ENCODE measurements around the gene PRMT2. TPM values are rescaled to one million over a fixed set of nuclear protein-coding genes. Genes with fewer than 3 reads are reported as not detected.
"Not testable (repeated sequence)": the region's sequence is repeated elsewhere in the genome, so short reads cannot be mapped to it uniquely, and the experiment has no call there.

Gene PRMT2
- total RNA-seq, 1 experiment from 2014 or later: 53.7 TPM

DNA sequence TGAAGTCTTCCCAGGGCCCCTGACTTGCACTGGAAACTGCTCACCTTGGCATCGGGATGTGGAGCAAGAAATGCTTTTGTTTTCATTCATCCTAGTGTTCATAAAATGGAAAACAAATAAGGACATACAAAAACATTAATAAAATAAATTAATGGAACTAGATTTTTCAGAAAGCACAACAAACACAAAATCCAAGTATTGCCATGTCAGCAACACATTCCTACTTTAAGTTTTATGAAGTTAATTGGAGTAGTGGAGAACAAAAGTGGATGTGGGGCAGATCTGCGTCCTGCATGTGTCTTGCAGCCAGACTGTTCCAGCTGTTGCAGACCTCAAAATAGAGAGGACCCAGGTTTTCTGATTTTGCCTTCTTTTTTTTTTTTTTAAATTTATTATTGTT, 32.9 kb downstream of the PRMT2 start:
- Mint-ChIP-seq H3K4me3 (peak overlapping the region; percentile 81), H3K27ac (no peak overlapping the region), H3K4me1 (peaks cover 16% of the 10 kb centered on the region), H3K27me3 (ENCODE audit: low read depth) (peaks cover 35% of the 10 kb centered on the region), H3K9me3 (no peaks in the 10 kb centered on the region), H3K36me3 (peaks cover 3% of the 10 kb centered on the region; the same call in 1 of the 2 replicates)
- TF ChIP-seq ZNF219 (CRISPR knock-in tag; IDR thresholded peaks at IDR 0.05; ENCODE audit: borderline replicate concordance): no peak
- TF ChIP-seq, protein P1, sequence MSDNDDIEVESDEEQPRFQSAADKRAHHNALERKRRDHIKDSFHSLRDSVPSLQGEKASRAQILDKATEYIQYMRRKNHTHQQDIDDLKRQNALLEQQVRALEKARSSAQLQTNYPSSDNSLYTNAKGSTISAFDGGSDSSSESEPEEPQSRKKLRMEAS (CRISPR knock-in tag; IDR thresholded peaks at IDR 0.05): no peak
- TF ChIP-seq, protein P2, sequence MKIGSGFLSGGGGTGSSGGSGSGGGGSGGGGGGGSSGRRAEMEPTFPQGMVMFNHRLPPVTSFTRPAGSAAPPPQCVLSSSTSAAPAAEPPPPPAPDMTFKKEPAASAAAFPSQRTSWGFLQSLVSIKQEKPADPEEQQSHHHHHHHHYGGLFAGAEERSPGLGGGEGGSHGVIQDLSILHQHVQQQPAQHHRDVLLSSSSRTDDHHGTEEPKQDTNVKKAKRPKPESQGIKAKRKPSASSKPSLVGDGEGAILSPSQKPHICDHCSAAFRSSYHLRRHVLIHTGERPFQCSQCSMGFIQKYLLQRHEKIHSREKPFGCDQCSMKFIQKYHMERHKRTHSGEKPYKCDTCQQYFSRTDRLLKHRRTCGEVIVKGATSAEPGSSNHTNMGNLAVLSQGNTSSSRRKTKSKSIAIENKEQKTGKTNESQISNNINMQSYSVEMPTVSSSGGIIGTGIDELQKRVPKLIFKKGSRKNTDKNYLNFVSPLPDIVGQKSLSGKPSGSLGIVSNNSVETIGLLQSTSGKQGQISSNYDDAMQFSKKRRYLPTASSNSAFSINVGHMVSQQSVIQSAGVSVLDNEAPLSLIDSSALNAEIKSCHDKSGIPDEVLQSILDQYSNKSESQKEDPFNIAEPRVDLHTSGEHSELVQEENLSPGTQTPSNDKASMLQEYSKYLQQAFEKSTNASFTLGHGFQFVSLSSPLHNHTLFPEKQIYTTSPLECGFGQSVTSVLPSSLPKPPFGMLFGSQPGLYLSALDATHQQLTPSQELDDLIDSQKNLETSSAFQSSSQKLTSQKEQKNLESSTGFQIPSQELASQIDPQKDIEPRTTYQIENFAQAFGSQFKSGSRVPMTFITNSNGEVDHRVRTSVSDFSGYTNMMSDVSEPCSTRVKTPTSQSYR (CRISPR knock-in tag; IDR thresholded peaks at IDR 0.05): no peak
- TF ChIP-seq SMAD3 (CRISPR knock-in tag; IDR thresholded peaks at IDR 0.05; ENCODE audit: borderline replicate concordance): no peak
- TF ChIP-seq, protein P3, sequence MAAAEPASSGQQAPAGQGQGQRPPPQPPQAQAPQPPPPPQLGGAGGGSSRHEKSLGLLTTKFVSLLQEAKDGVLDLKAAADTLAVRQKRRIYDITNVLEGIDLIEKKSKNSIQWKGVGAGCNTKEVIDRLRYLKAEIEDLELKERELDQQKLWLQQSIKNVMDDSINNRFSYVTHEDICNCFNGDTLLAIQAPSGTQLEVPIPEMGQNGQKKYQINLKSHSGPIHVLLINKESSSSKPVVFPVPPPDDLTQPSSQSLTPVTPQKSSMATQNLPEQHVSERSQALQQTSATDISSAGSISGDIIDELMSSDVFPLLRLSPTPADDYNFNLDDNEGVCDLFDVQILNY (CRISPR knock-in tag; IDR thresholded peaks at IDR 0.05): no peak
- TF ChIP-seq, protein P4, sequence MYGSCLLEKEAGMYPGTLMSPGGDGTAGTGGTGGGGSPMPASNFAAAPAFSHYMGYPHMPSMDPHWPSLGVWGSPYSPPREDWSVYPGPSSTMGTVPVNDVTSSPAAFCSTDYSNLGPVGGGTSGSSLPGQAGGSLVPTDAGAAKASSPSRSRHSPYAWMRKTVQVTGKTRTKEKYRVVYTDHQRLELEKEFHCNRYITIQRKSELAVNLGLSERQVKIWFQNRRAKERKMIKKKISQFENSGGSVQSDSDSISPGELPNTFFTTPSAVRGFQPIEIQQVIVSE (CRISPR knock-in tag; IDR thresholded peaks at IDR 0.05; ENCODE audit: borderline replicate concordance): no peak
- no peak for TF ChIP-seq NR1H2 (CRISPR knock-in tag; IDR thresholded peaks at IDR 0.05)
- TF ChIP-seq, protein P5, sequence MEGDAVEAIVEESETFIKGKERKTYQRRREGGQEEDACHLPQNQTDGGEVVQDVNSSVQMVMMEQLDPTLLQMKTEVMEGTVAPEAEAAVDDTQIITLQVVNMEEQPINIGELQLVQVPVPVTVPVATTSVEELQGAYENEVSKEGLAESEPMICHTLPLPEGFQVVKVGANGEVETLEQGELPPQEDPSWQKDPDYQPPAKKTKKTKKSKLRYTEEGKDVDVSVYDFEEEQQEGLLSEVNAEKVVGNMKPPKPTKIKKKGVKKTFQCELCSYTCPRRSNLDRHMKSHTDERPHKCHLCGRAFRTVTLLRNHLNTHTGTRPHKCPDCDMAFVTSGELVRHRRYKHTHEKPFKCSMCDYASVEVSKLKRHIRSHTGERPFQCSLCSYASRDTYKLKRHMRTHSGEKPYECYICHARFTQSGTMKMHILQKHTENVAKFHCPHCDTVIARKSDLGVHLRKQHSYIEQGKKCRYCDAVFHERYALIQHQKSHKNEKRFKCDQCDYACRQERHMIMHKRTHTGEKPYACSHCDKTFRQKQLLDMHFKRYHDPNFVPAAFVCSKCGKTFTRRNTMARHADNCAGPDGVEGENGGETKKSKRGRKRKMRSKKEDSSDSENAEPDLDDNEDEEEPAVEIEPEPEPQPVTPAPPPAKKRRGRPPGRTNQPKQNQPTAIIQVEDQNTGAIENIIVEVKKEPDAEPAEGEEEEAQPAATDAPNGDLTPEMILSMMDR (IDR thresholded peaks at IDR 0.05): no peak
- TF ChIP-seq, protein P6, sequence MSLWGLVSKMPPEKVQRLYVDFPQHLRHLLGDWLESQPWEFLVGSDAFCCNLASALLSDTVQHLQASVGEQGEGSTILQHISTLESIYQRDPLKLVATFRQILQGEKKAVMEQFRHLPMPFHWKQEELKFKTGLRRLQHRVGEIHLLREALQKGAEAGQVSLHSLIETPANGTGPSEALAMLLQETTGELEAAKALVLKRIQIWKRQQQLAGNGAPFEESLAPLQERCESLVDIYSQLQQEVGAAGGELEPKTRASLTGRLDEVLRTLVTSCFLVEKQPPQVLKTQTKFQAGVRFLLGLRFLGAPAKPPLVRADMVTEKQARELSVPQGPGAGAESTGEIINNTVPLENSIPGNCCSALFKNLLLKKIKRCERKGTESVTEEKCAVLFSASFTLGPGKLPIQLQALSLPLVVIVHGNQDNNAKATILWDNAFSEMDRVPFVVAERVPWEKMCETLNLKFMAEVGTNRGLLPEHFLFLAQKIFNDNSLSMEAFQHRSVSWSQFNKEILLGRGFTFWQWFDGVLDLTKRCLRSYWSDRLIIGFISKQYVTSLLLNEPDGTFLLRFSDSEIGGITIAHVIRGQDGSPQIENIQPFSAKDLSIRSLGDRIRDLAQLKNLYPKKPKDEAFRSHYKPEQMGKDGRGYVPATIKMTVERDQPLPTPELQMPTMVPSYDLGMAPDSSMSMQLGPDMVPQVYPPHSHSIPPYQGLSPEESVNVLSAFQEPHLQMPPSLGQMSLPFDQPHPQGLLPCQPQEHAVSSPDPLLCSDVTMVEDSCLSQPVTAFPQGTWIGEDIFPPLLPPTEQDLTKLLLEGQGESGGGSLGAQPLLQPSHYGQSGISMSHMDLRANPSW (CRISPR knock-in tag; conservative IDR thresholded peaks at IDR 0.05; ENCODE audit: low read depth): no peak
- no peak for TF ChIP-seq ZNF121 (CRISPR knock-in tag; IDR thresholded peaks at IDR 0.05)
- TF ChIP-seq, protein P7, sequence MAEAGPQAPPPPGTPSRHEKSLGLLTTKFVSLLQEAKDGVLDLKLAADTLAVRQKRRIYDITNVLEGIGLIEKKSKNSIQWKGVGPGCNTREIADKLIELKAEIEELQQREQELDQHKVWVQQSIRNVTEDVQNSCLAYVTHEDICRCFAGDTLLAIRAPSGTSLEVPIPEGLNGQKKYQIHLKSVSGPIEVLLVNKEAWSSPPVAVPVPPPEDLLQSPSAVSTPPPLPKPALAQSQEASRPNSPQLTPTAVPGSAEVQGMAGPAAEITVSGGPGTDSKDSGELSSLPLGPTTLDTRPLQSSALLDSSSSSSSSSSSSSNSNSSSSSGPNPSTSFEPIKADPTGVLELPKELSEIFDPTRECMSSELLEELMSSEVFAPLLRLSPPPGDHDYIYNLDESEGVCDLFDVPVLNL (CRISPR knock-in tag; IDR thresholded peaks at IDR 0.05; ENCODE audit: borderline replicate concordance, low read depth): no peak
- TF ChIP-seq, protein P8, sequence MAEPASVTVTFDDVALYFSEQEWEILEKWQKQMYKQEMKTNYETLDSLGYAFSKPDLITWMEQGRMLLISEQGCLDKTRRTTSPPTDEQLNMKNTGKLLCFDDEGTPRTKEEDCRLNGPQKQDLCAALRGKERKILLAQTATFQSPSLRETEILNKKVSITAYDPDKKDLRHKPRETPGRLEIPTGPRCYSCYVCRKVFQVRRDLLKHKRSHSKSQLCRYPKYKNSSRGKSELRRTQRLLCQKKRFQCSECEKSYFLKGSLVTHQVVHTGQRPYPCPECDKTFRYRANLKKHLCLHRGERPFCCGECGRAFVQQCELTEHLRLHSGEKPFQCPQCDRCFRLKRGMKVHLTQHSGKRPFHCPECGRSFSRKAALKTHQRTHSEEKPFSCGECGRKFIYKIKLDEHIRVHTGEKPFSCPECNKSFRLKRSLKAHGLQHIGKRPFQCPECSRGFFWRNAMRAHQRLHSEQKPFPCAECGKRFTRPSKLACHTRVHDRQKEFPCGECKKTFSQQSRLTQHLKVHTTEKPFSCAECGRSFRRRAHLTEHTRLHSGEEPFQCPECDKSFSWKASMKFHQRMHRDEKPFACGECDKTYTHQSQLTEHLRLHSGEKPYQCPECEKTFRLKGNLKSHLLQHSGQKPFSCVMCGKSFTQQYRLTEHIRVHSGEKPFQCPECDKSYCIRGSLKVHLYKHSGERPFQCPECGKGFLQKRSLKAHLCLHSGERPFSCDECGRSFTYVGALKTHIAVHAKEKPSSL (CRISPR knock-in tag; conservative IDR thresholded peaks at IDR 0.05): no peak
- TF ChIP-seq, protein P9, sequence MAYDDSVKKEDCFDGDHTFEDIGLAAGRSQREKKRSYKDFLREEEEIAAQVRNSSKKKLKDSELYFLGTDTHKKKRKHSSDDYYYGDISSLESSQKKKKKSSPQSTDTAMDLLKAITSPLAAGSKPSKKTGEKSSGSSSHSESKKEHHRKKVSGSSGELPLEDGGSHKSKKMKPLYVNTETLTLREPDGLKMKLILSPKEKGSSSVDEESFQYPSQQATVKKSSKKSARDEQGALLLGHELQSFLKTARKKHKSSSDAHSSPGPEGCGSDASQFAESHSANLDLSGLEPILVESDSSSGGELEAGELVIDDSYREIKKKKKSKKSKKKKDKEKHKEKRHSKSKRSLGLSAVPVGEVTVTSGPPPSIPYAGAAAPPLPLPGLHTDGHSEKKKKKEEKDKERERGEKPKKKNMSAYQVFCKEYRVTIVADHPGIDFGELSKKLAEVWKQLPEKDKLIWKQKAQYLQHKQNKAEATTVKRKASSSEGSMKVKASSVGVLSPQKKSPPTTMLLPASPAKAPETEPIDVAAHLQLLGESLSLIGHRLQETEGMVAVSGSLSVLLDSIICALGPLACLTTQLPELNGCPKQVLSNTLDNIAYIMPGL (CRISPR knock-in tag; IDR thresholded peaks at IDR 0.05): no peak
- POLR2A ChIA-PET: interaction anchor here (0.9 kb wide), 1 partner anchor 33 kb away, joined by 3 read pairs; the partner anchor contains the start of gene PRMT2
- CTCF ChIA-PET: no interaction called here
- no peak for DNase-seq (ENCODE audit: low spot score)
- no peak for ATAC-seq

DNA sequence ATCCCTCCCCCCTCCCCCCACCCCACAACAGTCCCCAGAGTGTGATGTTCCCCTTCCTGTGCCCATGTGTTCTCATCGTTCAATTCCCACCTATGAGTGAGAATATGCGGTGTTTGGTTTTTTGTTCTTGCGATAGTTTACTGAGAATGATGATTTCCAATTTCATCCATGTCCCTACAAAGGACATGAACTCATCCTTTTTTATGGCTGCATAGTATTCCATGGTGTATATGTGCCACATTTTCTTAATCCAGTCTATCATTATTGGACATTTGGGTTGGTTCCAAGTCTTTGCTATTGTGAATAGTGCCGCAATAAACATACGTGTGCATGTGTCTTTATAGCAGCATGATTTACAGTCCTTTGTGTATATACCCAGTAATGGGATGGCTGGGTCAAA, 33.4 kb downstream of the PRMT2 start:
- H3K4me1 Mint-ChIP-seq: peaks cover 16% of the 10 kb centered on the region
- POLR2A ChIA-PET; DNase-seq (ENCODE audit: low spot score); H3K36me3 Mint-ChIP-seq; H3K27ac Mint-ChIP-seq; H3K9me3 Mint-ChIP-seq; ATAC-seq; H3K4me3 Mint-ChIP-seq: not testable (repeated sequence)
- H3K27me3 Mint-ChIP-seq (ENCODE audit: low read depth): peaks cover 35% of the 10 kb centered on the region
- CTCF ChIA-PET: interaction anchor here (0.6 kb wide), 1 partner anchor 143 kb away, joined by 3 read pairs; no protein-coding TSS in a partner anchor
